GM12873 (cell line): Measurements from ENCODE around the gene OR51E2.

ENCODE experiments used
- TF ChIP-seq, protein P1 (sequence below): IDR thresholded peaks from 2 replicates; pipeline ENCODE4 v1.5.1; 2012; ENCODE audit warnings: low read depth, mild to moderate bottlenecking, moderate library complexity, low read length, control low read depth; ENCODE audit not compliant: insufficient read depth; ENCODE audit errors: missing control alignments

OR51E2 gene

GRCh38 chr11:4662876-4663275, 34.8 kb downstream of the OR51E2 start:
- TF ChIP-seq, protein P1, sequence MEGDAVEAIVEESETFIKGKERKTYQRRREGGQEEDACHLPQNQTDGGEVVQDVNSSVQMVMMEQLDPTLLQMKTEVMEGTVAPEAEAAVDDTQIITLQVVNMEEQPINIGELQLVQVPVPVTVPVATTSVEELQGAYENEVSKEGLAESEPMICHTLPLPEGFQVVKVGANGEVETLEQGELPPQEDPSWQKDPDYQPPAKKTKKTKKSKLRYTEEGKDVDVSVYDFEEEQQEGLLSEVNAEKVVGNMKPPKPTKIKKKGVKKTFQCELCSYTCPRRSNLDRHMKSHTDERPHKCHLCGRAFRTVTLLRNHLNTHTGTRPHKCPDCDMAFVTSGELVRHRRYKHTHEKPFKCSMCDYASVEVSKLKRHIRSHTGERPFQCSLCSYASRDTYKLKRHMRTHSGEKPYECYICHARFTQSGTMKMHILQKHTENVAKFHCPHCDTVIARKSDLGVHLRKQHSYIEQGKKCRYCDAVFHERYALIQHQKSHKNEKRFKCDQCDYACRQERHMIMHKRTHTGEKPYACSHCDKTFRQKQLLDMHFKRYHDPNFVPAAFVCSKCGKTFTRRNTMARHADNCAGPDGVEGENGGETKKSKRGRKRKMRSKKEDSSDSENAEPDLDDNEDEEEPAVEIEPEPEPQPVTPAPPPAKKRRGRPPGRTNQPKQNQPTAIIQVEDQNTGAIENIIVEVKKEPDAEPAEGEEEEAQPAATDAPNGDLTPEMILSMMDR, result no peak

- TF ChIP-seq, protein P1, result no peak
Observed at GRCh38 chr11:4658629-4659445, 38.8 kb downstream of the OR51E2 start.

DNA sequence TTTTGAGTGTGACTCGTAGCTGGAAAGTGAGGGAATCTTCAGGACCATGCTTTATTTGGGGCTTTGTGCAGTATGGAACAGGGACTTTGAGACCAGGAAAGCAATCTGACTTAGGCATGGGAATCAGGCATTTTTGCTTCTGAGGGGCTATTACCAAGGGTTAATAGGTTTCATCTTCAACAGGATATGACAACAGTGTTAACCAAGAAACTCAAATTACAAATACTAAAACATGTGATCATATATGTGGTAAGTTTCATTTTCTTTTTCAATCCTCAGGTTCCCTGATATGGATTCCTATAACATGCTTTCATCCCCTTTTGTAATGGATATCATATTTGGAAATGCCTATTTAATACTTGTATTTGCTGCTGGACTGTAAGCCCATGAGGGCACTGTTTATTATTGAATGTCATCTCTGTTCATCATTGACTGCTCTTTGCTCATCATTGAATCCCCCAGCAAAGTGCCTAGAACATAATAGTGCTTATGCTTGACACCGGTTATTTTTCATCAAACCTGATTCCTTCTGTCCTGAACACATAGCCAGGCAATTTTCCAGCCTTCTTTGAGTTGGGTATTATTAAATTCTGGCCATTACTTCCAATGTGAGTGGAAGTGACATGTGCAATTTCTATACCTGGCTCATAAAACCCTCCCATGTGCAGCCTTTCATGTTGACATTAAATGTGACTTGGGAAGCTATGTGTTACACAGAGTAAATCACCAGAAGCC, 42.9 kb downstream of the OR51E2 start:
- TF ChIP-seq, protein P1, result no peak

DNA sequence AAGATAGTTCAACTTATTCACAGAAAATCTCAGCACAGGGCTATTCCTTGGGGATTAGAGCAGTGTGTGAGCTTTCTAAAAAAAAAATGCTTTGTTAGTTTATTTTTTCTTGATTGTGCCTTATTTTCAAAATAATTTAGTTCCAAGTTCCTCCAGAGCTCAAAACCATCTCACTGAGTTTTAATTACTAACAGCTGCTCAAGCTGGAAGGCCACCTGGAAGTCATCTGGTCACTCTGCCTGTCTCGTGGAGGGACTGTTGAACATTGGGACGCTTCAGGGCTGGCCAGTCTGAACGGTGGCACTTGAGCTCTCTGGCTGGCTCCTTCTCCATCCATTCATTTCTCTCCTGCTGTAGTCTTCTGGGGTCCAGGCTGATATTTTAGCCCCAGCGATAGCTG, 49.9 kb downstream of the OR51E2 start:
- TF ChIP-seq, protein P1, result no peak

GRCh38 chr11:4645974-4646373, 51.7 kb downstream of the OR51E2 start:
- TF ChIP-seq, protein P1, result no peak

DNA sequence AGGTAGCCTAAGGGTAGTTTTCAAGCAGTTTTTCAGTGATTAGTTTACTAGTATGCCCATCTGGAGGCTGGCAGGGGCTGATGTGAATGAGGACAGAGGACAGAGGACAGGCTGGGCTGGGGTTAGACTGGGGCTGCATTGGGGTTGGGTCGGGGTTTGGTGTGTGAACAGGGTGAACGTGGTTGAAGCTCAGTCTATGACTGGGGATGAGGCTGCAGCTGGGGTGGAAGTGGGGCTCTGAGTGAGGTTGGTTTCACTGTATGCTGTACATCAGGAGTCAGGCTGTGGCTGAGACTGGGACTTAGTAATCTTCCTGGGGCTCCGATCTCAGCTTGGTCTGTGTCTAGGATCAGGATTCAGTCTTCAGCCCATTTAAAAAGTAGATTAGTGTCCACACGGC, 53.4 kb downstream of the OR51E2 start:
- TF ChIP-seq, protein P1, result no peak

DNA sequence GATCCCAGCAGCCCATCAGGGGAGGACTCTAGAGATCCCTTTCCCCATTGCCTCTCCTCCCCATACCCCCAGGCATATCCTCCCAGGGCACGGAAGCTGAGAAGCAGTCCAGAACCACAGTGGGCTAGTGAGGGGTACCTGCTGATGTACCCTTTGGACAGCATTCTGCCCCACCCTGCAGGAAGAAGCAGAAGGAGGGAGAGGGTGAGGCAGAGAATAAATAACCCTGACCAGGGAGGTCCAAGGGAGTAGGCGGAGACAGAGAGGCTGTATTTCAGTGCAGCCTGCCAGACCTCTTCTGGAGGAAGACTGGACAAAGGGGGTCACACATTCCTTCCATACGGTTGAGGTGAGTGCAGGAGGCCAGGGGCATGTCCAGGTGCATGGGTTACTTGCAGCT, 54.0 kb downstream of the OR51E2 start, which contains the start of gene OR51E1:
OR51E1 (plus strand) TSS at position 301 of the 400 bp plus-strand sequence. CDS start 8,545 bp downstream, outside the sequence.
- TF ChIP-seq, protein P1, result no peak
